ENCODE measurements around the gene PKDREJ.

GRCh38 chr22:46214149-46214548, 49.0 kb downstream of the PKDREJ start:
- no peak for TF ChIP-seq CTCF (conservative IDR thresholded peaks at IDR 0.05)
- TF ChIP-seq ZFX (IDR thresholded peaks at IDR 0.05), result no peak
